ENCODE results near the gene ARID3A.

- no peak for TF ChIP-seq CTCF (IDR thresholded peaks at IDR 0.05)
- no peak for TF ChIP-seq POLR2A (IDR thresholded peaks at IDR 0.05)
Measured at GRCh38 chr19:991174-991931, 65.5 kb downstream of the ARID3A start.
